ENCODE data around the gene ROBO1.

Gene ROBO1

DNA sequence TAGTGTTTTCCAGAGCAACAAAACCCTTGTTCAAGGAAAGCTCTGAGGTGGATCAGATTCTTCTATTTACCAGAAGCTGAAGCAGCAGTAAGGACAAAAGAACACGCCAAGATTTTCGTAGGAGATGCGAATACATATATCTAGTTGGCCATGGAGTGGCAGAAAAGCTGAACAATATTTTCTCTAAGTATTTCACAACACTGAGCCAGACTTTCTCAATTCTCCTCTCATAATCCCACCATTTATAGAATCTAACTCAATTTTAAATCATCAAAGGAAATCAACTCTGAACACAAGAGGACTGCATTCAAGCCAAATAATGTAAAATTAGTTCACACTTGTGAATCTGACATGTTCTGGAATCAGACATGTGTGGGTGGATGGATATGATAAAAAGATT lies 775.0 kb downstream of the ROBO1 start:
- Histone ChIP-seq H3K4me1 (ENCODE audit: insufficient read depth, low read length) (no peaks in the 10 kb centered on the region), H2AFZ (ENCODE audit: low read depth, low read length) (no peak overlapping the region), H3K79me2 (ENCODE audit: insufficient read depth, low read length) (no peaks in the 10 kb centered on the region), H3K27ac (ENCODE audit: low read length) (no peak overlapping the region), H3K4me2 (ENCODE audit: insufficient read depth, low read length) (no peak overlapping the region), H3K9ac (ENCODE audit: low read depth, low read length) (no peak overlapping the region), H3K9me3 (ENCODE audit: insufficient read depth, low read length, severe bottlenecking) (no peaks in the 10 kb centered on the region), H3K27me3 (ENCODE audit: insufficient read depth, low read length, poor library complexity) (no peaks in the 10 kb centered on the region), H3K4me3 (ENCODE audit: low read depth in 1 of 2, low read length in 2 of 2) (no peak overlapping the region), H3K36me3 (ENCODE audit: insufficient read depth, low read length) (no peaks in the 10 kb centered on the region), H4K20me1 (ENCODE audit: insufficient read depth, low read length) (no peaks in the 10 kb centered on the region)
- ATAC-seq (ENCODE audit: insufficient read depth, low read depth) (no peak), DNase-seq (no peak)
- TF ChIP-seq EZH2 (IDR thresholded peaks at IDR 0.05; ENCODE audit: borderline replicate concordance, low read depth, low read length, severe bottlenecking): no peak
- TF ChIP-seq, protein P1, sequence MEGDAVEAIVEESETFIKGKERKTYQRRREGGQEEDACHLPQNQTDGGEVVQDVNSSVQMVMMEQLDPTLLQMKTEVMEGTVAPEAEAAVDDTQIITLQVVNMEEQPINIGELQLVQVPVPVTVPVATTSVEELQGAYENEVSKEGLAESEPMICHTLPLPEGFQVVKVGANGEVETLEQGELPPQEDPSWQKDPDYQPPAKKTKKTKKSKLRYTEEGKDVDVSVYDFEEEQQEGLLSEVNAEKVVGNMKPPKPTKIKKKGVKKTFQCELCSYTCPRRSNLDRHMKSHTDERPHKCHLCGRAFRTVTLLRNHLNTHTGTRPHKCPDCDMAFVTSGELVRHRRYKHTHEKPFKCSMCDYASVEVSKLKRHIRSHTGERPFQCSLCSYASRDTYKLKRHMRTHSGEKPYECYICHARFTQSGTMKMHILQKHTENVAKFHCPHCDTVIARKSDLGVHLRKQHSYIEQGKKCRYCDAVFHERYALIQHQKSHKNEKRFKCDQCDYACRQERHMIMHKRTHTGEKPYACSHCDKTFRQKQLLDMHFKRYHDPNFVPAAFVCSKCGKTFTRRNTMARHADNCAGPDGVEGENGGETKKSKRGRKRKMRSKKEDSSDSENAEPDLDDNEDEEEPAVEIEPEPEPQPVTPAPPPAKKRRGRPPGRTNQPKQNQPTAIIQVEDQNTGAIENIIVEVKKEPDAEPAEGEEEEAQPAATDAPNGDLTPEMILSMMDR (IDR thresholded peaks at IDR 0.05; ENCODE audit: borderline replicate concordance, extremely low read depth, low read length, poor library complexity, severe bottlenecking): no peak

GRCh38 chr3:78992400-78992799 lies 775.4 kb downstream of the ROBO1 start:
- Histone ChIP-seq H3K27me3 (ENCODE audit: insufficient read depth, low read length, poor library complexity) (no peaks in the 10 kb centered on the region), H3K4me3 (ENCODE audit: low read depth in 1 of 2, low read length in 2 of 2) (no peak overlapping the region), H3K79me2 (ENCODE audit: insufficient read depth, low read length) (no peaks in the 10 kb centered on the region), H3K4me2 (ENCODE audit: insufficient read depth, low read length) (no peak overlapping the region), H4K20me1 (ENCODE audit: insufficient read depth, low read length) (no peaks in the 10 kb centered on the region), H3K4me1 (ENCODE audit: insufficient read depth, low read length) (no peaks in the 10 kb centered on the region), H3K27ac (ENCODE audit: low read length) (no peak overlapping the region), H2AFZ (ENCODE audit: low read depth, low read length) (no peak overlapping the region), H3K9ac (ENCODE audit: low read depth, low read length) (no peak overlapping the region), H3K36me3 (ENCODE audit: insufficient read depth, low read length) (no peaks in the 10 kb centered on the region), H3K9me3 (ENCODE audit: insufficient read depth, low read length, severe bottlenecking) (no peaks in the 10 kb centered on the region)
- DNase-seq (no peak), ATAC-seq (ENCODE audit: insufficient read depth, low read depth) (no peak)
- no peak for TF ChIP-seq EZH2 (IDR thresholded peaks at IDR 0.05; ENCODE audit: borderline replicate concordance, low read depth, low read length, severe bottlenecking)
- TF ChIP-seq, protein P1 (IDR thresholded peaks at IDR 0.05; ENCODE audit: borderline replicate concordance, extremely low read depth, low read length, poor library complexity, severe bottlenecking): no peak

DNA sequence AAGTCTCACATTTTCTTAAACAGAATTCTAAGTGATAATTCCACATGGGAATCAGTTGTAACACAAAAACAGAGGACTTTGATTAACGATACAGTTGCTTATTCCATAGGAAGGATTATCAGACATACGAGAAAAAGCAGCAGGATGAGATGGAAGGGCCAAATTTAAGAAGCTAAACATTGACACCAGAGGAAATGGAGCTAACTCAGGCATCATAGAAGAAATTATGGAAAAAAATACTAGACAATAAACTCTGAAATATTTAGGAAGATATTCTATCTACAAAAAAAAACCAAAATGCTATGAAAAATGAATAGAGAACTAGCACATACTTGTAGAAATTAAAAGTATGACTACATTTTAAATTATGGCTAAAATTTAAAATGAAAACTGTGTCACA lies 776.1 kb downstream of the ROBO1 start:
- Histone ChIP-seq H3K4me2 (ENCODE audit: insufficient read depth, low read length) (no peak overlapping the region), H3K9ac (ENCODE audit: low read depth, low read length) (no peak overlapping the region), H3K9me3 (ENCODE audit: insufficient read depth, low read length, severe bottlenecking) (no peaks in the 10 kb centered on the region), H4K20me1 (ENCODE audit: insufficient read depth, low read length) (no peaks in the 10 kb centered on the region), H3K4me3 (ENCODE audit: low read depth in 1 of 2, low read length in 2 of 2) (no peak overlapping the region), H3K79me2 (ENCODE audit: insufficient read depth, low read length) (no peaks in the 10 kb centered on the region), H3K27ac (ENCODE audit: low read length) (no peak overlapping the region), H2AFZ (ENCODE audit: low read depth, low read length) (no peak overlapping the region), H3K27me3 (ENCODE audit: insufficient read depth, low read length, poor library complexity) (no peaks in the 10 kb centered on the region), H3K4me1 (ENCODE audit: insufficient read depth, low read length) (no peaks in the 10 kb centered on the region), H3K36me3 (ENCODE audit: insufficient read depth, low read length) (no peaks in the 10 kb centered on the region)
- ATAC-seq (ENCODE audit: insufficient read depth, low read depth): no peak
- DNase-seq: no peak
- TF ChIP-seq, protein P1 (IDR thresholded peaks at IDR 0.05; ENCODE audit: borderline replicate concordance, extremely low read depth, low read length, poor library complexity, severe bottlenecking): no peak
- no peak for TF ChIP-seq EZH2 (IDR thresholded peaks at IDR 0.05; ENCODE audit: borderline replicate concordance, low read depth, low read length, severe bottlenecking)

DNA sequence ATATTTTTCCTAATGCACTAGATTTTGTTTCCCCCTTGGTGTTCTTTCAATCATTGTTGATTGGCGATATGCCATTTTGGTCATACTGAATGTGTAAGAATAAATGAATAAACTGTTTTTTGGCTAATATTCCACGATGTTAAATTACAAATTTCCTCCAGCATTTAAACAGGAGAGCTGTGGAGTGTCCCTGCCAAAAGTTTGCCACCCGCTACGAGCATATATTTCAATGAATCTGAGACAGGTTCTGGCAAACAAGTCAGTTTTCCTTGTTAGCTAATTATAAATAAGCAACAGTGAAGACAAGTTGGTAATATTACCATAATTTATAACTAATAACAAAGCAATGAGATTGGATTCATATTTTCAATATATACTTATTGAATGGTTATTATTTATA lies 777.6 kb downstream of the ROBO1 start:
- no peaks in the 10 kb centered on the region for H3K9me3 ChIP-seq (ENCODE audit: insufficient read depth, low read length, severe bottlenecking)
- no peak overlapping the region for H3K4me3 ChIP-seq (ENCODE audit: low read depth in 1 of 2, low read length in 2 of 2)
- H3K27me3 ChIP-seq (ENCODE audit: insufficient read depth, low read length, poor library complexity): no peaks in the 10 kb centered on the region
- H3K79me2 ChIP-seq (ENCODE audit: insufficient read depth, low read length): no peaks in the 10 kb centered on the region
- no peak for DNase-seq
- no peak overlapping the region for H2AFZ ChIP-seq (ENCODE audit: low read depth, low read length)
- H3K4me2 ChIP-seq (ENCODE audit: insufficient read depth, low read length): no peak overlapping the region
- H4K20me1 ChIP-seq (ENCODE audit: insufficient read depth, low read length): no peaks in the 10 kb centered on the region
- H3K9ac ChIP-seq (ENCODE audit: low read depth, low read length): no peak overlapping the region
- no peak overlapping the region for H3K27ac ChIP-seq (ENCODE audit: low read length)
- no peak for TF ChIP-seq EZH2 (IDR thresholded peaks at IDR 0.05; ENCODE audit: borderline replicate concordance, low read depth, low read length, severe bottlenecking)
- TF ChIP-seq, protein P1 (IDR thresholded peaks at IDR 0.05; ENCODE audit: borderline replicate concordance, extremely low read depth, low read length, poor library complexity, severe bottlenecking): no peak
- ATAC-seq (ENCODE audit: insufficient read depth, low read depth): no peak
- H3K4me1 ChIP-seq (ENCODE audit: insufficient read depth, low read length): no peaks in the 10 kb centered on the region
- H3K36me3 ChIP-seq (ENCODE audit: insufficient read depth, low read length): no peaks in the 10 kb centered on the region
